ENCODE results near the gene ERF.

The ERF gene

GRCh38 chr19:42234364-42234763, 20.6 kb downstream of the ERF start:
- no peak for TF ChIP-seq TCF4 (CRISPR knock-in tag; IDR thresholded peaks at IDR 0.05; ENCODE audit: borderline replicate concordance)
- no peak for TF ChIP-seq ARNTL (CRISPR knock-in tag; IDR thresholded peaks at IDR 0.05; ENCODE audit: borderline replicate concordance, low read depth)
- TF ChIP-seq ZC3H10 (CRISPR knock-in tag; IDR thresholded peaks at IDR 0.05) = no peak
- TF ChIP-seq PPARA (CRISPR knock-in tag; IDR thresholded peaks at IDR 0.05; ENCODE audit: borderline replicate concordance) = no peak
- no peak for TF ChIP-seq OSR1 (CRISPR knock-in tag; IDR thresholded peaks at IDR 0.05)
- TF ChIP-seq TSHZ2 (CRISPR knock-in tag; IDR thresholded peaks at IDR 0.05) = no peak
- no peak for TF ChIP-seq RARB (CRISPR knock-in tag; IDR thresholded peaks at IDR 0.05)
- no peak for TF ChIP-seq ZNF565 (CRISPR knock-in tag; conservative IDR thresholded peaks at IDR 0.05; ENCODE audit: low read depth)
- TF ChIP-seq CREB5 (CRISPR knock-in tag; IDR thresholded peaks at IDR 0.05; ENCODE audit: low read depth) = no peak
- TF ChIP-seq TOX (CRISPR knock-in tag; IDR thresholded peaks at IDR 0.05; ENCODE audit: borderline replicate concordance) = no peak
- TF ChIP-seq PATZ1 (CRISPR knock-in tag; IDR thresholded peaks at IDR 0.05; ENCODE audit: borderline replicate concordance) = no peak
- TF ChIP-seq ZNF8 (CRISPR knock-in tag; IDR thresholded peaks at IDR 0.05) = no peak
- no peak for TF ChIP-seq ZNF70 (CRISPR knock-in tag; IDR thresholded peaks at IDR 0.05)
- TF ChIP-seq GLIS3 (CRISPR knock-in tag; IDR thresholded peaks at IDR 0.05) = no peak
- TF ChIP-seq SNAI2 (CRISPR knock-in tag; IDR thresholded peaks at IDR 0.05) = no peak
- no peak for TF ChIP-seq ZFP3 (CRISPR knock-in tag; IDR thresholded peaks at IDR 0.05)
- no peak for TF ChIP-seq BACH2 (CRISPR knock-in tag; IDR thresholded peaks at IDR 0.05; ENCODE audit: borderline replicate concordance)
- no peak for TF ChIP-seq POU6F1 (CRISPR knock-in tag; IDR thresholded peaks at IDR 0.05; ENCODE audit: borderline replicate concordance, low read depth)
- TF ChIP-seq ESRRG (CRISPR knock-in tag; IDR thresholded peaks at IDR 0.05) = no peak
- no peak for ATAC-seq

- ATAC-seq = no peak
- TF ChIP-seq SNAI2 (CRISPR knock-in tag; IDR thresholded peaks at IDR 0.05) = no peak
- no peak for TF ChIP-seq ZC3H10 (CRISPR knock-in tag; IDR thresholded peaks at IDR 0.05)
- TF ChIP-seq PATZ1 (CRISPR knock-in tag; IDR thresholded peaks at IDR 0.05; ENCODE audit: borderline replicate concordance) = no peak
- no peak for TF ChIP-seq POU6F1 (CRISPR knock-in tag; IDR thresholded peaks at IDR 0.05; ENCODE audit: borderline replicate concordance, low read depth)
- no peak for TF ChIP-seq ZNF565 (CRISPR knock-in tag; conservative IDR thresholded peaks at IDR 0.05; ENCODE audit: low read depth)
- TF ChIP-seq BACH2 (CRISPR knock-in tag; IDR thresholded peaks at IDR 0.05; ENCODE audit: borderline replicate concordance) = no peak
- TF ChIP-seq PPARA (CRISPR knock-in tag; IDR thresholded peaks at IDR 0.05; ENCODE audit: borderline replicate concordance) = no peak
- TF ChIP-seq ESRRG (CRISPR knock-in tag; IDR thresholded peaks at IDR 0.05) = no peak
- TF ChIP-seq ZFP30 (CRISPR knock-in tag; IDR thresholded peaks at IDR 0.05) = no peak
- no peak for TF ChIP-seq OSR1 (CRISPR knock-in tag; IDR thresholded peaks at IDR 0.05)
- TF ChIP-seq CSDC2 (CRISPR knock-in tag; IDR thresholded peaks at IDR 0.05) = no peak
- no peak for TF ChIP-seq CSRNP3 (CRISPR knock-in tag; IDR thresholded peaks at IDR 0.05)
- no peak for TF ChIP-seq ZNF8 (CRISPR knock-in tag; IDR thresholded peaks at IDR 0.05)
- TF ChIP-seq TCF4 (CRISPR knock-in tag; IDR thresholded peaks at IDR 0.05; ENCODE audit: borderline replicate concordance) = no peak
- no peak for TF ChIP-seq GLIS3 (CRISPR knock-in tag; IDR thresholded peaks at IDR 0.05)
- TF ChIP-seq TOX (CRISPR knock-in tag; IDR thresholded peaks at IDR 0.05; ENCODE audit: borderline replicate concordance) = no peak
These were observed 21.1 kb downstream of the ERF start for GRCh38 chr19:42233678-42234292.

All from SK-N-SH treated with all-trans-retinoic acid at 6 μM for 48 hours (cell line).